Stimulated activated CD4-positive, alpha-beta T cell treated with anti-CD3 and anti-CD28 coated beads, TNF-alpha, amount 100 ng/mL, for 1 hour (primary cell): ENCODE data around the gene CLCN1.
A peak's percentile ranks its signal among the peaks of the same experiment; 100 is the strongest.

Source experiments
- DNase-seq, 3 donors: peaks; one replicate each; pipeline ENCODE4 v3.0.0-alpha.2; 2020; ENCODE audit warnings: low read depth in 3 of 3, low spot score in 1 of 3

The CLCN1 gene

DNA sequence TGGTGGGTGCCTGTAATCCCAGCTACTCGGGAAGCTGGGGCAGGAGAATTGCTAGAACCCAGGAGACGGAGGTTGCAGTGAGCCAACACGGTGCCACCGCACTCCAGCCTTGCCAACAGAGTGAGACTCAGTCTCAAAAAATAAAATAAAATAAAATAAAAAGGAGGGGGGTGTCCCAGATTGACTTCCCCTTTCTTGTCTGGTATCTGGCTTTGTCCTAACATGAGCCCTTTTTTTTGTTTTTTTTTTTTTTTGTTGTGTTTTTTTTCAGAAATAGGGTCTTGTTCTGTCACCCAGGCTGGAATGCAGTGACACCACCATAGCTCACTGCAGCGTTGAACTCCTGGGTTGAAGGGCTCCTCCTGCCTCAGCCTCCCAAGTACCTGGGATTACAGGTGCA lies 23.0 kb upstream of the CLCN1 start:
- DNase-seq: no peak

DNA sequence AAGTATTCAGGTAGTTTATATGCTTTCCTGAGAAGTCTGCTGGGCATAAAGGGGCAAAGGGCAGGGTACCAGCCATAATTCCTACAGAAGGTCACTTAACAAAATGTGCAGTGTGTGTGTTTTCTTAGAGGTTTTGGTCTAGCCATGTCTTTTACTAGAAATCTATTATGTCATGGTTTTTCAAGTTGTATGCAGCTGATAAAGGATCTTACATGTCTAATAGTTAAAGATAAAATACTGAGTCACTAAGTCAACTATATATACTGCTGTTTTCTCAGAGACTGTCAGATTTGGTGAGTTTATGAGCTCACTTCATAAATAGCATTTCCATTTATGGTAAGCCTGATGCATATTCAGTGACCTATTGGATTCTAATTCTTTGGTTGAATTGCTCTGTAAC lies 20.0 kb upstream of the CLCN1 start:
- no peak for DNase-seq

DNA sequence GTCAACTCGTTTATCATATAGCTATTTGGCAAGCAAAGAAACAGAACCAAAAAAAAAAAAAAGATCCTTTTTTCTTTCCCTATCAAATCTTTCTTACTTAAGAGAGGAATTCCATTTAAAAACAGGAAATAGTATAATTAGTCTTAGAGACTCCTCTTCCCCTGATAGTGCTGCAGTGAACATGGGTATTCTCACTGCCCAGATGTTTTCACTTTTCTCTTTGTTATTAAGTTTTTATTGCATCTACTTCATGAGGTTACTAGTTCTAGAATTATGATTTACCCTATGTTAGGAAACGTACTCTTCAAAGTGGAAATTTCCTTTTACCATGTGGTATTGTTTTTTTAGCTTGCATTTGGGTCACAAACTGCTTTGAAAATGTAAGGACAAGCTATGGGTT lies 19.2 kb upstream of the CLCN1 start:
- no peak for DNase-seq

DNA sequence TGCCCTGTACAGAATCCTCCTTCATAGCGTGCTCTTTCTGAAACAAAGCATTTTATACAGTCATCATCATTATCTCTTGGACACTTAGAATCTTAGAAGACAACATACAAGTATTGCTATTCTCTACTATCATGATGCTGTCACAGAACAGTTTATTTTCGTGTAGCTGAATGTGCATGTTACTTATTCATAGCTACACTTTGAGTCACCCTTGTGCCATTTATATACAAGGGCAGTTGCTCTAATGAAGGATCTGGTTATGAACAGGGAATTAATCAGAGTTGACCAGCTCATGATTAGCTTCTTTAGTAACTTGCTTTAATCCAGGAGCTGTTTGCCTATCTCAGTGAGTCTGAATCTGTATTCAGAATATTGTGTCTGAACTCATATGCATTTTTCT lies 16.6 kb upstream of the CLCN1 start:
- no peak for DNase-seq

DNA sequence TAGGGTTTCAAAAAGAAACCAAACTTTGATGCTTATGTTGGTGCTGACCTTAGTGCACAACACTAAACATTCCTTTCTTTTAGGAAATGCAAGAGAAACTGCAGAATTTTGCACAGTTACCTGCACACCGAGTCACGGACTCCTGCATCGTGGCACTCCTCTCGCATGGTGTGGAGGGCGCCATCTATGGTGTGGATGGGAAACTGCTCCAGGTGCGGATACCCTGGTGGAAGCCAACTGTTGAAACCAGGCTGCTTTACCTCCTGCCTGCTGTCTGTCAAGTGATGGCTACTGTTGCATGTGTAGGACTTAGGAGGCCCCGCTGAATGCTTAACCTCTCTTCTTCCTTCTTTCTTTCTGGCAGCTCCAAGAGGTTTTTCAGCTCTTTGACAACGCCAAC lies 16.1 kb upstream of the CLCN1 start:
- peak; percentile 34 to 43 (median 42) for DNase-seq

DNA sequence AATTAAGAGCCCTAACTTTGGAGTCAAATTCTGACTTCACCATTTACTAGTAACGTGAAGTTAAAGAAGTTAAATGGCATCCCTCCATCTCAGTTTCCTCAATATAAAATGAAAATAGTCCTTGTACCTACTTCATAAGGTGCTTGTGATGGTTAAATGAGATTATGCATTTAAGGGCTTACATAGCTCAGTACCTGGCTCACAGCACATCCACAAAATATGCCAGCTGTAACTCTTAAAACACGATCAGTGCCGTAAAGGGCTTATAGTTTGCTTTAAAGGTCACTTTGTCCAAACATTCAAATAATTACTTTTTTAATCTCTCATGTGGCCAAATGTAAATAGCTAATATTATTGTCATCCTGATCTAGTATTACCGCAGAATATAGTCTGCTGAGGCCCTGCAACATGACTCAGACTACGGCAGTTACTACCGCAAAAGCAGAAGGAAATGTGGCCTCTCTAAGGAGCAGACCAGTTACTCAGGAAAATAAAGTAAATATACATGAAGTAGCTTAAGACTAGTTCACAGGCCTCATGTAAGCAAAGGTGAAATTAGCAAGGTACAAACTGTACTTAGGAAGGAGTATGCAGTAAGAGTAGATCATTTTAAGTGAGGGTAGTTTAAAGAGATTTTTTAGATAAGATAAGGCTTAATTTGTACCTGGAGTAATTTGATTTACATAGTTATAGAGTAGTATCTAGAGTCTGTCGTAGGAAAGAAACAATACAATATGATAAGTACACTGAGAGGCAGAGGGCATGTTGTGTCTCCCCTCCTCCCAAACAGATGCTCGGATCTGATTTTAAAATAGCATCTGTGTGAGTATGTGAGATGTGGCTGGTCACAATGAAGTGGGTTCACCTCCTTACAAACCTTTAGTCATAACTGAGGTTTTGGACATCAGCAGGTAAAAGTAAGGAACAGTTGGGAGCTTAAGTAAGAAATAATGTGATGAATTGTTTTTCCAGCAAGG lies 14.7 kb upstream of the CLCN1 start:
- DNase-seq: no peak

DNA sequence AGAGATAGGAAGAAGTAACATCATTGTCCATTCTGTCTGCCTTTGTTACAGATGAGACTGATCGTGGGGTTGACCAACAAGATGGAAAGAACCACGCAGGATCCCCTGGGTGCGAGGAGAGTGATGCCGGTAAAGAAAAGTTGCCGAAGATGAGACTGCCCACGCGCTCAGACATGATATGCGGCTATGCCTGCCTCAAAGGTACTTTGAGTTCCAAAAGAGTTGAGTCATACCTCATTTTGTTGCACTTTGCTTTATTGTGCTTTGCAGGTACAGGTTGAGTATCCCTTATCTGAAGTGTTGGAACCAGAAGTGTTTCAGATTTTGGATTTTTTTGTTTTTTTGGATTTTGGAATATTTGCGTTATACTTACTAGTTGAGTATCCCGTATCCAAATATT lies 12.2 kb upstream of the CLCN1 start:
- no peak for DNase-seq

DNA sequence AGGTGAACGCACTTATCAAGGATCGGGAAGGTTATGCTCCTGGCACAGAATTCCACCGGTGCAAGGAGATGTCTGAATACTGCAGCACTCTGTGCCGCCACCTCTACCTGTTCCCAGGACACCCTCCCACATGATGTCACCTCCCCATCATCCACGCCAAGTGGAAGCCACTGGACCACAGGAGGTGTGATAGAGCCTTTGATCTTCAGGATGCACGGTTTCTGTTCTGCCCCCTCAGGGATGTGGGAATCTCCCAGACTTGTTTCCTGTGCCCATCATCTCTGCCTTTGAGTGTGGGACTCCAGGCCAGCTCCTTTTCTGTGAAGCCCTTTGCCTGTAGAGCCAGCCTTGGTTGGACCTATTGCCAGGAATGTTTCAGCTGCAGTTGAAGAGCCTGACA lies 11.0 kb upstream of the CLCN1 start:
- no peak for DNase-seq

DNA sequence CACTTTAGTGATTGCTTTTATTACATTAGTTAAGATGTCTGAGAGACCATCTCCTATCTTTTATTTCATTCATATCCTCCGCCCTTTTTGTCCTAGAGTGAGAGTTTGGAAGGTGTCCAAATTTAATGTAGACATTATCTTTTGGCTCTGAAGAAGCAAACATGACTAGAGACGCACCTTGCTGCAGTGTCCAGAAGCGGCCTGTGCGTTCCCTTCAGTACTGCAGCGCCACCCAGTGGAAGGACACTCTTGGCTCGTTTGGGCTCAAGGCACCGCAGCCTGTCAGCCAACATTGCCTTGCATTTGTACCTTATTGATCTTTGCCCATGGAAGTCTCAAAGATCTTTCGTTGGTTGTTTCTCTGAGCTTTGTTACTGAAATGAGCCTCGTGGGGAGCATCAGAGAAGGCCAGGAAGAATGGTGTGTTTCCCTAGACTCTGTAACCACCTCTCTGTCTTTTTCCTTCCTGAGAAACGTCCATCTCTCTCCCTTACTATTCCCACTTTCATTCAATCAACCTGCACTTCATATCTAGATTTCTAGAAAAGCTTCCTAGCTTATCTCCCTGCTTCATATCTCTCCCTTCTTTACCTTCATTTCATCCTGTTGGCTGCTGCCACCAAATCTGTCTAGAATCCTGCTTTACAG lies 10.4 kb upstream of the CLCN1 start:
- peak; percentile 27 to 65 (median 35) for DNase-seq

DNA sequence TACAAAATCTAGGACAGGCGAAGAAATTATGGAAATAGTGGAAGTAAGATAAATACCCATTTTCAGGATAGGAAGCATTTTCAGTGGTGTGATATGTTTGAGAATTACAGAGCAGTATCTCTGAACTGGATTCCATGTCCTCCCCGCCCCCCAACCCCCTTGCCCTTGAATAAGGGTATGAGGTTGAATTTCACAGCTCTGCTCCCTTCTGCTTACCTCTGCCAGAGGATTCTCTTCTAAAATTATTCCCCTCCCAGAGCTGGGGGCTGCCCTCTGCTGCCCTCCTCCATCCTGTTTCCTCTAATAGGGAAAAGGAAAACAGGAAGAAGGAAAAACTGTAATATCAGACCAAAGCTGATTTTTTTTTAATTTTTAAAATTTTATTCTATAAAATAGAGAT lies 7.3 kb upstream of the CLCN1 start:
- DNase-seq: no peak

DNA sequence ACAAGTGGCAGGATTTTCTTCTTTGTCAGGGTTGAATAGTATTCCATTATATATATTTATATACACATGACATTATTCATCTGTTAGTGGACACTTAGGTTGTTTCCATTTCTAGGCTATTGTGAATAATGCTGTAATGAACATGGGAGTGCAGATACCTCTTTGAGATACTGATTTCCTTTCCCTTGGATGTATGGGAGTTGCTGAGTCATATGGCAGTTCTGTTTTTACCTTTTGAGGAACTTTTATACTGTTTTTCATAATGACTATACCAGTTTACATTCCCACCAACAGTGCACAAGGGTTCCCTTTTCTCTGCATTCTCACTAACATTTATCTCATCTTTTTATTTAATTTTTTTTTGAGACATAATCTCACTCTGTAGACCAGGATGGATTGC lies 1.8 kb upstream of the CLCN1 start:
- no peak for DNase-seq

DNA sequence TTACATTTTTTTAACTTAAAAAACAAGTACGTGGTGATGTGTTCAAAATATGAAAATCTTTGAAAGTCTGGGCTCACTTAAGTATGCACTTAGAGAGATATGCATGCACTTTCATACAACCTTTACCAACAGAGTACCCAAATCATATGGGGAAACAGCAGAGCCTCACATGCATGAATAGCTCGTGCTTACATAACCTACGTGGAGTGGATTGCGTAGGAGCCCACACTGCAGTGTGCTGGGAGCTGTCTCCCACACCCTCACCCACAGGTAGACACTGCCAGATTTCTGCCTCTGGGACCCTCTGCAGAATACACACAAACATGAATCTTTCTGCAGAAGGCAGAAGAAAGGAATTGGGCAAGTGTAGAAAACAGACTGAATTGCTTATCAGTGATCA lies 581 bp downstream of the CLCN1 start:
- DNase-seq: no peak

DNA sequence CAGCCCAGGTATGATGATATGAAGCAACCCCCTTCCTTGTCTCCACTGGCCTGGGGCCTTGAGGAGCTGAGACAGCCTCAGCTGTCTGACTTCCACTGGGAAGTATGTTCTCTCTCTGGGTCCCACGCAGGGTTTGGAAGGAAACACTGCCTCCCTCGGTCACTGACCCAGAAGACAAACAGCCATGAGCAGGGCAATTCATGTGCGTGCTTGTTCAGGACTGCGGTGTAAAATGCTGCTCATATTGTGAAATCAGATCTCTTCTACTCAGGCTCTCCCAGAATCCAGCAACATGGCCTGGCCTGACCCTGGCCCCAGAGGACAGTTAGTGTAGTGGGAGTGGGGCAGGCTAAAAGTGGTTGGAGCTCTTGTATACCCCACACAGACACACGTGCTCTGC lies 2.8 kb downstream of the CLCN1 start:
- no peak for DNase-seq

DNA sequence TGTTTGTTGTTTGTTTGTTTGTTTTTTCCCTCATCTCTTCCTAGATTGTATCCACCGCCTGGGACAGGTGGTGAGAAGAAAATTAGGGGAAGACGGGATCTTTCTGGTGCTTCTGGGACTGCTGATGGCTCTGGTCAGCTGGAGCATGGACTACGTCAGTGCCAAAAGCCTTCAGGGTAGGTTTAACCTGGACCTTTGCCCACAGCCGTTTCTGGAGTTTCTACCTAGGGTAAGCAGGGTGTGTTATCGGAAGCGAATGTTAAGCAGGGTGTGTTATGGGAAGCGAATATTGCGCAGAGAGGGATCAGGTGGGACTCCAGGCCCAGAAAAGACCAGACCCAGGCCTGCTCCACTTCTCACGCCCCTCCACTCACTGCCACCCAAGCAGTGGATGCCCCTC lies 4.7 kb downstream of the CLCN1 start:
- DNase-seq: no peak

DNA sequence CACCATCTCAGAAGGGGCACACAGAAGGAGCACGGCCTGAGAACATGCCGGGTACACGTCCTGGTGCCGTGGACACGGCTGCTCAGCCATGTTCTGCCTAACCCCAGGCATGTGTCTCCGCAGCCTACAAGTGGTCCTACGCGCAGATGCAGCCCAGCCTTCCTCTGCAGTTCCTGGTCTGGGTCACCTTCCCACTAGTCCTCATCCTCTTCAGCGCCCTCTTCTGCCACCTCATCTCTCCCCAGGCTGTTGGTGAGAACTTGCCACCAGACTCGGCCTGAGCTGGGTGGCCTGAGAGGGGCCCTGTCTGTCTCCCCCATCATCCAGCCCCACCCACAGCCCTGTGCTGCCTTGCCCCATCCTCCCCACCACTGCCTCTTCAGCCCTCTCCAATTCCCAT lies 5.3 kb downstream of the CLCN1 start:
- DNase-seq: no peak

DNA sequence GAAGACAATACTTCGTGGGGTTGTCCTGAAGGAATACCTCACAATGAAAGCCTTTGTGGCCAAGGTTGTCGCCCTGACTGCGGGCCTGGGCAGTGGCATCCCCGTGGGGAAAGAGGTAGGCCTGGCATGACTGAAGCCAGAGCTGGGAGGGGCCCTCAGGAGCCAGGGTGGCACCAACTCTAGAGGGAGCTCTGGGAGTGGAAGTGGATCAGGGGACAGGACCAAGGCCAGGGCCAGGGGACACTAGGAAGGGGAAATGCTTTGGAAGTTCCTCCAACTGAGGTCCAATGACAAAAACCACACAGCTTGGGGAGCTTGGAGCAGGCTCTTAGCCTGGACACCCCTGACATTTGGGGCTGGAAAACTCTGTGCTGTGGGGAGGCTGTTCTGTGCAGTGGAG lies 5.8 kb downstream of the CLCN1 start:
- no peak for DNase-seq

DNA sequence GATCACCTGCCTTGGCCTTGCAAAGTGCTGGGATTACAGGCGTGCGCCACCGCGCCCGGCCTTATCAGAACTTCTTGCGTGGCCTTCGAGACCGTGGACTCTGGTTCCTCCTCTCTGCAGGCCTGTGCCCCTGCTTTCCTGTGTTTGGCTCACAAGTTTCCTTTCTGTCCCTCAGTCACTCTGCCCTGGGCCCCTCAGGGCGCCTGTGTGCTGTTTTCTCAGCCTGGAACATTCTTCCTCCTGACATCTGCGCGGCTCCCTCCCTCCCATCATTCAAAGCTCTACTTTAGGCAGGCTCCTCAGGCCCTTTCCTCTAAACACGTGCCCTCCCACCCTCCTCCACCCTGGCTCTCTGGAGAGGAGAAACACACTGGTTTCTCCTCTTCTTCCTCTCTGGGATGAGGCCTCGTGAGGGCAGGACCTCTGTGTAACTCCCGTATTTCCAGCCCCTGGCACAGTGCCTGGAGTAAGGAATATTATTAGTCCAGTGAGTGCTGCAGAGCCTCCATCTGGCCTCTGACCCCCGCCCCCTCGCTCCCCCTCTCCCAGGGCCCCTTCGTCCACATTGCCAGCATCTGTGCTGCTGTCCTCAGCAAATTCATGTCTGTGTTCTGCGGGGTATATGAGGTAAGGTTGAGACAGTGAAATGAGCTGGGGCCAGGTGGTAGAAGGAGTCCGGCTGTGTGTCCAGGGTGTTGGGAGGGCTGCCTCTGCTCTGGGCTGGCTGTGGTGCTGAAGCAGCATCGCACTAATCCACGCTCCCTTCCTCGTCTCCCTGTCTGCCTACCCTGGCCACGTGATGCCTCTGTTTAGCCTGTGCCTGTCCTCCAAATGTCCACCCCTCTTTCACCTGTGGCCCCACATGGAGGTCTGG lies 7.1 kb downstream of the CLCN1 start:
- no peak for DNase-seq

DNA sequence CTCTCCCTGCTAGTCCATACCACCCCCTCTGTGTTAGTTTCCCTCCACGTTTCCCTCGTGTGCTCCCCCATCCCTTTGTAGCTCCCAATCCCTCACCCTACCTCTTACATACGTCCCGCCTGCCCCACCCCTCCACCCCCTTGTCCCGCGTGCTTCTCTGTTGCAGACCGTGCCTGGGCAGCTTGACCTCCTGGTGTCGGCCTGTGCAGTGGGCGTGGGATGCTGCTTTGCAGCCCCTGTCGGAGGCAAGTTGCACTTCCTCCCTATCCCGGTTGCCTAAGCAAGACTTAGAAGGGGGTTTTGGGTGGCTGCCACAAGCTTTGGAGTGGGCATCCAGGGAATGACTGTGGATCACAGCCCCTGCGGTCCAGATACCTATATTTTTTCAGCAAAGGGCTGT lies 7.7 kb downstream of the CLCN1 start:
- DNase-seq: no peak

DNA sequence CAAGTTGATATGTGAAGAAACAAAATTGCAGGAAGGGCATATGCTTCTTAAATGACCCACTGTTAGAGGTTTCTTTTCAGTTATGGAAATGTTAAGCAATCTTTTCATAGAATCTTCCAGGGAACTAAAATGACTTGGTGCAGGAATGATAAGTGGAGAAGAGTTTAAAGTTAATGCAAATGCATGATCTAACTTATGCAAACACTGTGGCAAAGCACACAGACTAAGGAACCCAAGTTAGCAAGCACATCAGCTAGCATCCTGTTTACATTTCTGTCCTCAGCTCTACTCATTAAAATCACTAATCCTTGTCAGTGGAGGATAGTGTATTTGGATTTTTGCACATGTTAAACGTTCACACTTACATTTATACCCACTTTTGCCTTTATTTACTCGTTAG lies 9.3 kb downstream of the CLCN1 start:
- no peak for DNase-seq

DNA sequence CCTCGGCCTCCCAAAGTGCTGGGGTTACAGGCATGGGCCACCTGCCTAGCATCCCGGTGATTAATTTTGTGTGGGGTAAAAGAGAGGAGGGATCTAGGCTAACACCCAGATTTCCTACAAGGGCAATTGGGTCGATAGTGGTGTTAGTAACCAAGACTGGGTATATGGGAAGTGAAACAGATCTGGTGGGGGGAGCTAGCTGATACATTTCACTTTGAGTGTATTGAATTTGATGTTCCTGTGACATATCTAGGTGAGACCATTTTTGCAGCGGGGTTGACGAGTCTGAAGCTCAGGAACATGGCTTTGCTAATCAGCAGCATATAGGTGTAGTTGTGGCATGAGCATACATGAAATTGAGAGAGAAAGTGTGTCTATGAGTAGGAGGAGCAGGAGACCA lies 12.0 kb downstream of the CLCN1 start:
- no peak for DNase-seq

DNA sequence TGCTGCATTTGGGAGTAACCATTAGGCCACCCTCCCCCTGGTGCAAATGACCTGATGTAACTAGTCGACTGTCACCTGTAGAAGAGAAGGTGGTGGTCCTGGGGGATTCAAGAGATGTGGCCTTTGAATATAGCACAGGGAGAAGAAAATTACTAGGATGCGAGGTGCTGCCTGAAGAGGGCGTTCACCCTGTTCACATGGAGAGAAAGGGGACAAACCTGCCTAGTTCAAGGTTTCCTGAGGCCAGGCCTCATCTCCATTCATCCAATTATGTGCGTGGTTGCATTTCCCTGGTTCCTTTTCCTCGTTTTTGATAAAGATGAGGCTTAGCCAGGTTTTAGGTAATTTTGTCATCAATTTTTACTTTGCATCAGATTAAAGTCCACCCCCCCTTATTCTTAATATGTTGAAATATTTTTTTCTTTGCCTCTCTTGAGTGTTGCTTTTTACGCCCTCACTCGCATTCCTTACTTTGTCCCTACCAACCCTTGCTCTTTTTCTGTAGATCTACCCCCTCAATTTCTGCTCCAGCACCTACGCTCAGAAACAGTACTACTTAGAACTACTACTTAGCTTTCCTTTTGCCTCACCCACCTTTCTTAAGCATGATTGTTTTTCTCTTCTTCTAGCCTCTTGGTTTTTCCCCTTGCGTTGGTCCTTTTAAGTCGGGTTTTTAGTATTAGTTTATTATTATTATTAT lies 13.7 kb downstream of the CLCN1 start:
- DNase-seq: no peak
